ENCODE results near the gene CCDC137. TPM values are rescaled to one million over a fixed set of nuclear protein-coding genes. Genes with fewer than 3 reads are reported as not detected.

The CCDC137 gene
- total RNA-seq, 4 donors from 2014 or later: 10.9 to 35.7 (median 14.4) TPM

GRCh38 chr17:81684442-81684911 lies 17.9 kb downstream of the CCDC137 start:
- DNase-seq (ENCODE audit: low spot score in 2 of 2): no peak
- H3K36me3 ChIP-seq: peaks cover 0 to 58% (median 29%) of the 10 kb centered on the region in 3 donors
- TF ChIP-seq POLR2A (IDR thresholded peaks at IDR 0.05) (no peak), EP300 (IDR thresholded peaks at IDR 0.05) (no peak), CTCF (IDR thresholded peaks at IDR 0.05) (no peak)
- no peaks in the 10 kb centered on the region for H3K9me3 ChIP-seq
- no peaks in the 10 kb centered on the region for H3K27me3 ChIP-seq
- H3K4me1 ChIP-seq: peaks cover 0 to 42% (median 30%) of the 10 kb centered on the region in 4 donors
- 0 to 3% methylated on average over 13 to 16 of the region's 16 CpGs for WGBS, 2 donors
- peak overlapping the region; percentile 80 to 99 (median 91) for H3K4me3 ChIP-seq
- peak overlapping the region in 3 of 4 donors; percentile 25 to 92 (median 89) for H3K27ac ChIP-seq

GRCh38 chr17:81685108-81685507 lies 18.6 kb downstream of the CCDC137 start:
- peaks cover 0 to 42% (median 30%) of the 10 kb centered on the region in 4 donors for H3K4me1 ChIP-seq
- peaks cover 0 to 60% (median 29%) of the 10 kb centered on the region in 3 donors for H3K36me3 ChIP-seq
- peak overlapping the region in 2 of 4 donors; percentile 89 to 92 for H3K27ac ChIP-seq
- H3K9me3 ChIP-seq: no peaks in the 10 kb centered on the region
- WGBS, 2 donors: 69 to 74% methylated on average over 12 of the region's 12 CpGs
- peak overlapping the region; percentile 80 to 99 (median 91) for H3K4me3 ChIP-seq
- no peaks in the 10 kb centered on the region for H3K27me3 ChIP-seq
- no peak for DNase-seq (ENCODE audit: low spot score in 2 of 2)
- TF ChIP-seq CTCF (IDR thresholded peaks at IDR 0.05) (no peak), EP300 (IDR thresholded peaks at IDR 0.05) (no peak), POLR2A (IDR thresholded peaks at IDR 0.05) (no peak)

GRCh38 chr17:81686614-81687013 lies 20.1 kb downstream of the CCDC137 start:
- WGBS, 2 donors: 84 to 89% methylated on average over 11 to 19 of the region's 20 CpGs
- Histone ChIP-seq H3K36me3 (peaks cover 0 to 62% (median 33%) of the 10 kb centered on the region in 3 donors), H3K27ac (no peak overlapping the region), H3K4me1 (peaks cover 0 to 40% (median 29%) of the 10 kb centered on the region in 4 donors), H3K4me3 (no peak overlapping the region), H3K27me3 (no peaks in the 10 kb centered on the region), H3K9me3 (no peaks in the 10 kb centered on the region)
- no peak for TF ChIP-seq POLR2A (IDR thresholded peaks at IDR 0.05)
- TF ChIP-seq CTCF (IDR thresholded peaks at IDR 0.05): no peak
- no peak for TF ChIP-seq EP300 (IDR thresholded peaks at IDR 0.05)
- DNase-seq (ENCODE audit: low spot score in 2 of 2): no peak

GRCh38 chr17:81687770-81688541 lies 21.4 kb downstream of the CCDC137 start:
- Histone ChIP-seq H3K9me3 (no peaks in the 10 kb centered on the region), H3K27ac (no peak overlapping the region), H3K4me3 (no peak overlapping the region), H3K27me3 (no peaks in the 10 kb centered on the region), H3K4me1 (peaks cover 0 to 27% (median 17%) of the 10 kb centered on the region in 4 donors), H3K36me3 (peaks cover 0 to 71% (median 39%) of the 10 kb centered on the region in 3 donors)
- TF ChIP-seq CTCF (IDR thresholded peaks at IDR 0.05) (no peak), EP300 (IDR thresholded peaks at IDR 0.05) (no peak), POLR2A (IDR thresholded peaks at IDR 0.05) (no peak)
- no peak for DNase-seq (ENCODE audit: low spot score in 2 of 2)
- 92 to 95% methylated on average over 17 to 39 of the region's 41 CpGs for WGBS, 2 donors

- Histone ChIP-seq H3K27ac (no peak overlapping the region), H3K9me3 (no peaks in the 10 kb centered on the region), H3K4me1 (peaks cover 0 to 24% (median 15%) of the 10 kb centered on the region in 4 donors), H3K36me3 (peaks cover 0 to 78% (median 41%) of the 10 kb centered on the region in 3 donors), H3K4me3 (no peak overlapping the region), H3K27me3 (no peaks in the 10 kb centered on the region)
- 88 to 90% methylated on average over 14 of the region's 14 CpGs for WGBS, 2 donors
- no peak for TF ChIP-seq CTCF (IDR thresholded peaks at IDR 0.05)
- TF ChIP-seq EP300 (IDR thresholded peaks at IDR 0.05): no peak
- no peak for TF ChIP-seq POLR2A (IDR thresholded peaks at IDR 0.05)
- DNase-seq (ENCODE audit: low spot score in 2 of 2): no peak
Measured at GRCh38 chr17:81688616-81689015, 22.1 kb downstream of the CCDC137 start.
